Measurements from ENCODE around the gene GM2A. TPM values are rescaled to one million over a fixed set of nuclear protein-coding genes. Genes with fewer than 3 reads are reported as not detected.

Gene GM2A
- total and polyA plus RNA-seq, 7 donors, result 10.2 to 35.1 (median 30.3) TPM

DNA sequence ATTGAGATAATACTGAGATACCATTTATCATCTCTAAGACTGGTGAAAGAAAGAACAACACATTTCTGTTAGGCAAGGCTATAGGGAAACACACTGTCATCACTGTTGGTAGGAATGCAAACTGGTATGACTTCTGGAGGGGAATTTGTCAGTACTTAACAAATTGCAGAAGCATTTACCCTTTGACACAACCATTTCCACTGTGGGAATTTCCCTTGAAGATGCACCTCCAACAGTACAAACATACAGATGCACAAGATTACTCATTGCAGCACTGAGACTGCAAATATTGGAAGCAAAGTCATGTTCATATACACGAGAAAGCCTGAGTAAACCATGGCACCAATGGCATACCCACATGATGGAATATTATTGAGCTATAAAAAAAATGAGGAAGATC, 17.6 kb downstream of the GM2A start:
- Histone ChIP-seq H3K4me3 (no peak overlapping the region), H3K27ac (no peak overlapping the region), H3K27me3 (no peaks in the 10 kb centered on the region), H3K36me3 (peaks cover 0 to 31% (median 11%) of the 10 kb centered on the region in 4 donors), H3K4me1 (no peaks in the 10 kb centered on the region), H3K9me3 (no peaks in the 10 kb centered on the region)
- TF ChIP-seq POLR2AphosphoS5 (IDR thresholded peaks at IDR 0.05) (no peak), POLR2A (IDR thresholded peaks at IDR 0.05) (no peak), CTCF (IDR thresholded peaks at IDR 0.05) (no peak), EP300 (IDR thresholded peaks at IDR 0.05) (no peak)
- no peak for DNase-seq
- intact Hi-C loops (cut with DNase I), result no loop called here
- 64 to 65% methylated on average over 1 of the region's 1 CpG for WGBS, 2 donors

- no peak for DNase-seq
- H3K27ac ChIP-seq, result no peak overlapping the region
- H3K4me1 ChIP-seq, result no peaks in the 10 kb centered on the region
- no peak overlapping the region for H3K4me3 ChIP-seq
- peaks cover 0 to 30% (median 11%) of the 10 kb centered on the region in 4 donors for H3K36me3 ChIP-seq
- H3K9me3 ChIP-seq, result no peaks in the 10 kb centered on the region
- TF ChIP-seq EP300 (IDR thresholded peaks at IDR 0.05) (no peak), POLR2AphosphoS5 (IDR thresholded peaks at IDR 0.05) (no peak)
- intact Hi-C loops (cut with DNase I), result no loop called here
- H3K27me3 ChIP-seq, result no peaks in the 10 kb centered on the region
Observed at GRCh38 chr5:151271336-151271735, 18.4 kb downstream of the GM2A start.

GRCh38 chr5:151274666-151275065, 21.7 kb downstream of the GM2A start:
- DNase-seq, result no peak
- H3K9me3 ChIP-seq, result no peaks in the 10 kb centered on the region
- no peak overlapping the region for H3K4me3 ChIP-seq
- H3K27me3 ChIP-seq, result no peaks in the 10 kb centered on the region
- TF ChIP-seq POLR2AphosphoS5 (IDR thresholded peaks at IDR 0.05), result no peak
- intact Hi-C loops (cut with DNase I), result no loop called here
- no peak overlapping the region for H3K27ac ChIP-seq
- H3K36me3 ChIP-seq, result no peaks in the 10 kb centered on the region
- no peaks in the 10 kb centered on the region for H3K4me1 ChIP-seq

GRCh38 chr5:151275803-151276202, 22.8 kb downstream of the GM2A start:
- Histone ChIP-seq H3K36me3 (no peaks in the 10 kb centered on the region), H3K27me3 (no peaks in the 10 kb centered on the region), H3K4me3 (no peak overlapping the region), H3K9me3 (no peaks in the 10 kb centered on the region), H3K27ac (no peak overlapping the region), H3K4me1 (no peaks in the 10 kb centered on the region)
- intact Hi-C loops (cut with DNase I), result no loop called here
- 95 to 98% methylated on average over 2 of the region's 2 CpGs for WGBS, 2 donors
- TF ChIP-seq CTCF (IDR thresholded peaks at IDR 0.05) (no peak), EP300 (IDR thresholded peaks at IDR 0.05) (no peak), POLR2AphosphoS5 (IDR thresholded peaks at IDR 0.05) (no peak), POLR2A (IDR thresholded peaks at IDR 0.05) (no peak)
- DNase-seq, result no peak

- TF ChIP-seq EP300 (IDR thresholded peaks at IDR 0.05) (no peak), POLR2AphosphoS5 (IDR thresholded peaks at IDR 0.05) (no peak), POLR2A (IDR thresholded peaks at IDR 0.05) (no peak), CTCF (IDR thresholded peaks at IDR 0.05) (no peak)
- Histone ChIP-seq H3K27me3 (no peaks in the 10 kb centered on the region), H3K9me3 (no peaks in the 10 kb centered on the region), H3K36me3 (no peaks in the 10 kb centered on the region), H3K27ac (no peak overlapping the region), H3K4me3 (no peak overlapping the region), H3K4me1 (no peaks in the 10 kb centered on the region)
- no peak for DNase-seq
- intact Hi-C loops (cut with DNase I), result no loop called here
- WGBS, 2 donors, result 72 to 77% methylated on average over 5 of the region's 5 CpGs
Observed at GRCh38 chr5:151278845-151279244, 25.9 kb downstream of the GM2A start.

DNA sequence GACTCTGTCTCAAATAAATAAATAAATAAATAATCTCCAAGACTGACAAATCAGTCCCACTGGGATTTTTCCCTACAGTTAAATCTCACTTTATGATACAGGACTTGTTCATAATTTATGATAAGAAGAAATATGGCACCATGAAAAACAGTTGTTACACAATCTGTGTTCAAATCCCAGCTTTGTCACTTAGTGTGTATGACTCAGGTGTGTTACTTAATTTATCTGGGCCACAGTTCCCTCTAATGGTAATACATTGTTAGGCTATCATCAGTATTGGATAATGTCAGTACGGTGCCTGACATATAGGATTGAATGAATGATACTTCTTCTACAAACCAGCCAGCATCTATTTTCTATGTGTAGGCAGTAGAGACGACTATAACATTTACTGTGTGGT, 27.5 kb downstream of the GM2A start:
- TF ChIP-seq CTCF (IDR thresholded peaks at IDR 0.05) (no peak), POLR2AphosphoS5 (IDR thresholded peaks at IDR 0.05) (no peak), EP300 (IDR thresholded peaks at IDR 0.05) (no peak), POLR2A (IDR thresholded peaks at IDR 0.05) (no peak)
- WGBS, 2 donors, result 82 to 88% methylated on average over 2 of the region's 2 CpGs

More for the DNA sequence above, 27.5 kb downstream of the GM2A start:
- no peak for DNase-seq
- H3K36me3 ChIP-seq, result no peaks in the 10 kb centered on the region
- H3K9me3 ChIP-seq, result no peaks in the 10 kb centered on the region
- no peak overlapping the region for H3K27ac ChIP-seq
- no peaks in the 10 kb centered on the region for H3K4me1 ChIP-seq
- H3K4me3 ChIP-seq, result no peak overlapping the region
- H3K27me3 ChIP-seq, result no peaks in the 10 kb centered on the region
- intact Hi-C loops (cut with DNase I), result no loop called here
